Stimulated activated CD4-positive, alpha-beta T cell treated with anti-CD3 and anti-CD28 coated beads, Interleukin-12 subunit alpha, Interleukin-12 subunit beta, amount 100 ng/mL, for 48 hours (primary cell): ENCODE results near the gene FAM25C.
"Not testable (repeated sequence)": the region's sequence is repeated elsewhere in the genome, so short reads cannot be mapped to it uniquely, and the experiment has no call there.

Experiments used
- DNase-seq, 3 donors: peaks; one replicate each; pipeline ENCODE4 v3.0.0-alpha.2; 2020; ENCODE audit warnings: low read depth in 2 of 3, low spot score in 1 of 3

The FAM25C gene

DNA sequence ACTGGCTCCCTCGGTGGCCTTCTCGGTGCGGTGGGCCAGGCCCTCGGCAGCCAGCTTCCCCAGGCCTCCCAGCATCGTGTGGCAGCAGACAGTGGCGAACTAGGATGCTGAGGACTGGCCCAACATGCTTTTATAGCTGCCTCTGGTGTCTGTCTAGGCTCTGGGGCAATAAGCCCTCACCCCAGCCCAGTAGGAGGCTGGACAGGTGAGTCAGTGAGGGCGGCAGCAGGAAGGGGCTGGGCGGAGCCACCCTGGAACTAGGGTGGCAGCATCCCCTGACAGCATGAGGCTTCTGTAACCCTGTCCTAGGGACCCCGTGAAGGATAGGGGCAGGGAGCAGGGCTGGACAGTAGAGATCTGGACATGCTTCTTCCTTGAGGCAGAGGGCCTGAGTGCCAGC is at the start of gene FAM25C:
TSS of gene FAM25C (minus strand) at position 101 of the 400 bp plus-strand sequence. CDS start at position 75, 26 bp downstream.
- DNase-seq, result not testable (repeated sequence)

GRCh38 chr10:48044557-48044956 is 45.0 kb upstream of the FAM25C start:
- not testable (repeated sequence) for DNase-seq

DNA sequence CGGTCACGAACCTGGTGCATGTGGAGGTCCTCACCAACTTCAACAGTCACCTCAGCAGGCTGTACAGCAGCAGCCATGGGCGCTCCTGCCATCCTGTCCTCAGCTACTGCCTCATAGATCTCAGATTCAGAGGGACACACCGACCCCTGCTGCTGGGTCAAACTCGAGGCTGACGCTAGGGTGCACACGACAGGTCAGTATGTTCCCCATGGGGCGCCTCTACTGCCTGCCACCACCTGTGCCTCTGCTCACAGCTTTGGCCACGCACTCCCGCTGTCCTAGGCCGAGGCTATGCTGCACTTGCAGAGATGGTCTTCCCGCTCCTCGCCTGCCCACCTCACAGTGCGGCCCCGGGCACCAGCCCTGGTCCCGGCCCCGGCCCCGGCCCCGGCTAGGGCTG is 31.8 kb upstream of the FAM25C start:
- not testable (repeated sequence) for DNase-seq

- DNase-seq, result not testable (repeated sequence)
Observed at GRCh38 chr10:48002306-48002705, 2.7 kb upstream of the FAM25C start.

- DNase-seq, result not testable (repeated sequence)
Observed at GRCh38 chr10:47994045-47994444, 5.5 kb downstream of the FAM25C start.

DNA sequence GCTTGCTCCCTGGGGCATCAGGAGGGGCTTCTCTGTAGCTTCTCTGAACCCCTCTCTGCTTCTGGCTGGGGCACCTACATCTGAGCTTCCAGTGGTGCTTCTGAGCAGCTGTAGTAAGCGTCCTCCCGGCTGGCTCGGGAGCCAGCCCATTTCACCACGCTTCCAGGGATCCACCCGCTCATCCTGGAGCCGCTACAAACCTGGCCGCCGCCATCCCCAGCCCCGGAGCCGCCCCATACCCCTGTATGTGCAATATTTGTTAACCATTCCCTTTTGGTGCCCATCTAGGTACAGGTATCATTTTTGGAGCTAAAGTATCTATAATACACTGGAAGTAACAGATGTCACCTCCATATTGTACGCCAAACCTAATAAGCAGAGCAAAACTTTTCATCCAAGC is 7.0 kb downstream of the FAM25C start:
- not testable (repeated sequence) for DNase-seq

DNA sequence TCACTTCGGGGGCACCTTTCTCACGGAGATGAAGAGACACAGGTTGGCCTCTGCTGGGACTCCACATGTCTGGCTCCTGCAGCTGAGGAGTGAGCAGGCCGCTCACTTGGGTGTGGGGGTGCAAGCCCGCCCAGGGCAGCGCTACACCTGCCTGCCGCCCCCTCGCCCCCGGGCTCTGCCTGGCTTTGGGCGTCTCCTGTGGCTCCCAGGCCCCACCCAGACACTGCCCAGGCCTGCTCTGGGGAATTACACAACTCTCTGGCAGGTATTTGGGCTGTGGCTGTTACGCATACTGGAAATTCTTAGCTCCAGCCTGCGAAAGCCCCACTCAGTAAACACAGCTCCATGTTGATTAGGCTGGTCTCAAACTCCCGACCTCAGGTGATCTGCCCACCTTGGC is 7.9 kb downstream of the FAM25C start:
- DNase-seq, result not testable (repeated sequence)

- DNase-seq, result not testable (repeated sequence)
Observed at GRCh38 chr10:47990097-47990496, 9.5 kb downstream of the FAM25C start.

DNA sequence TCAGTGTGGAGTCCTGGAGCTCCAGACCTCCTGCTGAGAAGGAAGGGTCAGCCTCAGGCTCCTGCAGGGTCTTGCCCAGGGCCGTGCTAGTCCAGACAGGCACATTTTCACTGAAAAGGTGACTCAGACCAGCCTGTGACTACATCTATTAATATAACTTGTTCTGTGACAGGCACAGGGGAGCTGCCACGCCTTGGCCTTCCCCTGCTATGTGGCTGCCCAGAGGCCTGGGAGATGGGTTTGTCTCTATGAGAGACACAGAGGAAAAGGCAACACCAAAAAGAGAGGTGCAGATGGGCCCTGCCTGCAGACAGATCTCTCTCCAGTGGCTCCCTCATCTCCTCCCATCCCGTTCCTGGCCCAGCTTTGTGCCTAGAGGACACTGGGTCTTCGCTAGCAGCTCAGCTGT is 10.0 kb downstream of the FAM25C start:
- not testable (repeated sequence) for DNase-seq

DNA sequence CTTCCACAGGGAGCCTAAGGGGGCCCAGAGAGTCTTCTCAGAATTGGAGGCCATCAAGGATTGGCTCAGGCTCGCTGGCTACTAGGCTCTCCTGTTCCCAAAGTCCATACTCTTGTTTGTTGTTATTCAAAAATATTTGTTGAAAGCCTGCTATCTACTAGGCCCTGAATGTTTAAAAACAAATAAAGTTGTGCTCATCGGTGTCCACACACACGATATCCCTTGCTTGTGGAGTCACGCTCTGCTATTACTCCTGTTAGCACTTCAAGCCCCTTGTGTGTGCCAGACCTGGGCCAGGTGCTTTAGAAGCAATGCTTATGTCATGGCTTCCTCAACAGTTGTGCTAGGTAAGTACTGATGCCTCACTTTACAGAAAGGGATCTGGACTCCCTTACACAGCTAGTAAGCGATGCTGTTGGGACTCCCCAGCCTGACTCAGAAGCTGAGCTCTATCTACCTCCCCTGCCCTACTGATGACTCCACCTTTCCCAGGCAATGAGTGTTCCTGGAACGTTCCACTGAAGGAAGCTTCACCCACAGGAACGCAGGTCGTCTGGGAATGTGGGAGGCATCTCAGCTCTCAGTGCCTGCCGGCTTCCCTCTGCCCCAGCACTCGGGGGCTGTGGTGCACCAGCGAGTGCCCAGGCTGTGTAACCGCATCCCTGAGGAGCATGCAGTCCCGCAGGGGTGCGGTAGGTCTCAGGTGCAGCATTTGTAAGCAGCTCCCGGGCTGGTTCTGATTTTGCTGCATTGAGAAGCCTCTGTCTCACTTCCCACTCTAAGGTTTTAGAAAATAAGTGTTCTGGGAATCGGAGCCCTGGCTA is 10.7 kb downstream of the FAM25C start:
- not testable (repeated sequence) for DNase-seq

DNA sequence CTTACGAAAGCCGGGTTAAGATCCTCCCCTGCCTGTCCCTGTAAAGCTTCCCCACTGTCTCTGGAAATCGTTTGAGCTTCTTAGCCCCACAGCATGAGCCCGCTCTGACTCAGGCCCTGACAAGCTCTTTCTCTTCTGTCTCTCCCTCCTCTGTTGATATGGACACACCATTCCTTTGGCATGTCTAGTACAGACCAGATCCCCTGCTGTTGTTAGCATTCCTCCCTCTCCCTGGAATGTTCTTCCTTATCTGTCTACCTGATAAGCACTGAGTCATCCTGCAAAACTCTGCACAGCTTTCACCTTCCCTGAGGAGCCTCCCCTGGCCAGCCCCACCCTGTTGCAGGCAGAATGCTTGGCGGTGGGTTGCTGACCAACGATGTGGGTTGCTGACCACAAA is 11.6 kb downstream of the FAM25C start:
- DNase-seq, result not testable (repeated sequence)

DNA sequence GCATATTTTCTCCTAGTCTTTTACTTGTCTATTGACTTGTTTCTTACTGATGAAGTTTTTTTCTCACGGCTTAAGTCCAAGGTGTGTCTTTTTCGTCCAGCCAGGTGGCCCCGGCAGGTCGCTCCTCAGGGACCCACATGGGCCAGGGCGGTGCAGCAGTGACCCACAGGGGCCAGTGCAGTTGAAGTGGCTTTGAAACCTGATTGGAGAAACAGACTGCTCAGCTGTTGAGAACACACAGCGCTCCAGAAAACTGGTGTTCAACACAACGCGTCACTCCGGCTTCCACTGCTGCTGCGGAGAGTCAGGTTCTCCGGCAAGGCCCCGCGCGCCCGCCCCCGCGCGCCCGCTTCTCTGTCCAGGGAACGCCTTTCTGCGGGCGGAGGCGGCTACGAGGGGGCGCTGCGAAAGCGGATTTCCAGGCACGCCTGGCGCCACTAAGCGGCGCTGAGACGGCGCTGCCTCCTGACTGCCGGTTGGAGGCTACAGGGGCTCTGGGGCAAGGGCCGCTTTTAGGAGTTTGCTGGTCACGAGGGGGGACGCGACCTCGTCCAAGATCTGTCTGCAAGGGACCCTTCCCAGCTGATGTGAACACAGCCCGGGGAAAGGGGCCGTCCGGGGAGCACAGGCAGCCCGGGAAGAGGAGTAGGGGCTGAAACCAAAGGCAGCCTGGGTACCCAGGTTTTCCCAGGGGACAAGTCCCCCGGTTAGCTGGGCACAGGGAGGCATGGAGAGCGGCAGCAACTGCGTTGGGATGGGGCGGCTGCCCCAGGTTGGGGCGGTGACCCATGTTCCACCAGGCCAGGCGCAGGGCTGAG is 13.0 kb downstream of the FAM25C start:
- not testable (repeated sequence) for DNase-seq

GRCh38 chr10:47975409-47975808 is 24.2 kb downstream of the FAM25C start:
- not testable (repeated sequence) for DNase-seq

DNA sequence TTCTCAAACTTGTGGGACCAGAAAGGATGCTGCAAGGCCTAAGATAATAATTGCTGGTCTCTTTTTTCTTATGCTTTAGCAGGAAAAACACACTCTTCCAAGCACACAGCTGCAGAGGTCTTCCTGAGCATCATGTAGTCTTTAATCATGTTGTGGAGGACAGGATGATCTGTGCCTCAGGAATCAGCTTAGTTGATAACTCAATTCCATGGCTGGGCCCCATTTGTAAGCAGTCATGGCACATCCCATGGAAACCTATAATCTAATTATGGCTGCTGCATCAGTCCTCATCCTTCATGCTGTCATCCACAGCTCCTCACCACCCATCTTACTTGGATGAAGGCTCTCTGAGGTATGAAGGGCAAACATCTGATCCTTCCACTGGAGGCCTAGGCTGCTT is 26.5 kb downstream of the FAM25C start:
- DNase-seq, result not testable (repeated sequence)

DNA sequence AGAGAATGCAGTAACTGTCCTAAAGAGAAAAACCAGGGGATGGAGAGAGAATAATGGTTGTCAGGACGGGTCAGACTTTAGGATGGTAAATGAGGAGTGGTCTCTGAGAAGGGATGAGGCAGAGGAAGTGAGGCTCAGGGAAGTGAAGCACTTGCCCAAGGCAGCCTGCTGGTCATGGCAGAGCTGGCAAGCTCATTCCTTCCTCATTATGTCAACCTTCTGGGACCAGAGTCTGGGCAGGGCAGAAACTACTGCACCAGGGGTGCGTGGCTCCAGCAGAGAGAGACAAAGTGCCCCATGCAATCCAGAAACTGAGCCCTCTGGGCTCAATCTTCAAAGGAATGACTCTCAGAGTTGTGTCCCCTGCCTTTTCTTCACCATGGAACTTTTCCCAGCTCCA is 27.5 kb downstream of the FAM25C start:
- DNase-seq, result not testable (repeated sequence)

GRCh38 chr10:47971598-47971997 is 28.0 kb downstream of the FAM25C start:
- not testable (repeated sequence) for DNase-seq

DNA sequence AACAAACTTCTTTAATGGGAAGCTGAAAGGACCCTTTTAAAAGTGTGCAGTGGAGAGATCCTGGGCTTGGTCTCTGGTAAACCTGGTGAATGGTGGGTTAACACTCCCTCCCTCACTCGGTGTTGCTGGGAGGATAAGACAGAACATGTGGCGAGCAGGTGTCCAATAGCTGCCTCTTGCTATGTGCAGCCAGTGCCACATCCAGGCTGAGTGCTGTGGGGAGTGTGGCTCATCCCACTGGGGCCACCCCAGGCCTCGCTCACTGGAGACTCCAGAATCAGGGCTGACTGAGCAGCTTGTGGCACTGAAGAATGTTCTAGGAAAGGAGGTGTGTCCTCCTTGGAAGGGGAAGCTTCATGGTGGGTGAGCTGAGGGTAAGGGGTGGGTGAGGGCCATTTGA is 29.5 kb downstream of the FAM25C start:
- DNase-seq, result not testable (repeated sequence)

DNA sequence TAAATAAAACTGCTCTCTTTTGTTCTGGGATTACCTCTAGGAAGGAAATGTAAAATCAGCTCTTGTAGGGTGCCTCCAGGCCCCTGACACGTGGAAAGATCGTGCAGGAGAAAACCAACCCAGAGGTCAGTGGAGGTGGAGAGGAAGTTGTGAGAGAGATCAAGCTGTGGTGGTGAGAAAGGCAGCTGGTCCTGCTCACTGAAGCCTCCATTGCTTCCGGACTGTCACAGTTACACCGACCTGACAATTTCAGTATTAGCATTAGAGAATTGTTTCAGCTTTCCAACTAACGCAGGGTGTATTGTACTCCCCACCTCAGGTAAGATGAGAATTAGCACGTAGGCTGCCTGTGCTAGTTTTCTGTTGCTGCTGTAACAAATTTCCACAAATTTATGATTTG is 30.6 kb downstream of the FAM25C start:
- not testable (repeated sequence) for DNase-seq

GRCh38 chr10:47964280-47965063 is 35.1 kb downstream of the FAM25C start:
- DNase-seq, result not testable (repeated sequence)

DNA sequence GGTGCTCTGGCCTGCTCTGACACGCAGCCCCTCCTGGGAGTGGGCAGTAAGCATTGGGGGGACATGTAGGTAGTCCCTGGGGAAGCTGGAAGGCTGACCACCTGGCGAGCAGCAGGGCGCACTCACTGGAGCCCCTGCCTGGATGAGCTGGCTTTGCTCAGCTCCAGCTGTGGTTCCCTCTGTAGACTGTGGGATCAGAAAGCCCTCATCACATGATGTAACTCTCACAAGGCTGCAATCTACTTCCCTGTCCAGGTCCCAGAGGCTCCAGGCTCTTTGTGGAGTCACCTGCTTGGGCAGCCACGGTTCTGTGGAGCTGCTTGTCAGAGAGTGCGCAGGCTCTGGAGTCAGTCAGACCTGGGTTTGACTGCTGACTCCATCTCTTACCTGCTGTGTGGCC is 36.8 kb downstream of the FAM25C start:
- DNase-seq, result not testable (repeated sequence)

DNA sequence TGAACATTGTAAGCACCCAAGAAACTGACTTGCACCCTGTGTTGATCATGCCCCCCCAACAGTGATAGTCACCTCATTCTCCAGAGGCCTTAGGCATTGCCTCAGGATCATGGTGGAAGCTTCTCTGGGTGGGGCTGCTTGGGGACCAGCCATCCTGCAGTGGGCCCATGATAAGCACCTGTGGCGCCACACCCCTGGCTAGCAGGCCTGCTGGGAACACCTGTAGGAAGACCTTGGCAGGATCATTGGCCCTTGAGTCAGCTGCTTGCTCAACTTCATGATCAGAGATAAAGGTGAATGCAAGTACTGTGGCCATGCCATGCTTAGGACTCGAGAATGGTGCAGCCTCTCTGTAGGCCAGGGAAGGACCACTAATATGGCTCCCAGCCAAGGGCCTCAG is 38.9 kb downstream of the FAM25C start:
- DNase-seq, result not testable (repeated sequence)
